Cortex of kidney (tissue), 1 donor: ENCODE data around the gene BTBD18.
A peak's percentile ranks its signal among the peaks of the same experiment; 100 is the strongest.
"Not testable (repeated sequence)": the region's sequence is repeated elsewhere in the genome, so short reads cannot be mapped to it uniquely, and the experiment has no call there.

Experiments
- DNase-seq: peaks from one replicate; lab custom pipeline; 2025; lab: John Stamatoyannopoulos, UW

BTBD18 gene

DNA sequence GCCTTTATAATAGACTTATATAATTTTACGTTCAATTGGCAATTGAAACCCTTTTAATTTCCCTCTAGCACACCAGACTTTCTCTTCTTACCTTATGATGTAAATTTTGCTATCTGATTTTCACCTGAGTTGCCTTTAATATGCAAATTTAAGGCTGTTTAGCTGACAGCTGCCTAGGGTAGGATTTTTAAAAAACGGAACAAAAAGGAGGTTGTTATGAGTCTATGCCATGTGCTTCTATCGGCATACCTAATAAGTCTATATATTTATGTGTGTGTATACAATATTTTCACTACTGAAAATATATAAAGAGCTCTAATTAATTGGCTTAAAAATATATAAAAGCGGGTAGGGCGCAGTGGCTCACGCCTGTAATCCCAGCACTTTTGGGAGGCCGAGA is 22.1 kb downstream of the BTBD18 start:
- no peak for DNase-seq

GRCh38 chr11:57728829-57729228 is 22.8 kb downstream of the BTBD18 start:
- DNase-seq = no peak

GRCh38 chr11:57727185-57727584 is 24.4 kb downstream of the BTBD18 start:
- no peak for DNase-seq

- DNase-seq = not testable (repeated sequence)
These were observed 34.9 kb downstream of the BTBD18 start for GRCh38 chr11:57716726-57717125.

GRCh38 chr11:57713835-57714234 is 37.8 kb downstream of the BTBD18 start:
- DNase-seq = no peak

DNA sequence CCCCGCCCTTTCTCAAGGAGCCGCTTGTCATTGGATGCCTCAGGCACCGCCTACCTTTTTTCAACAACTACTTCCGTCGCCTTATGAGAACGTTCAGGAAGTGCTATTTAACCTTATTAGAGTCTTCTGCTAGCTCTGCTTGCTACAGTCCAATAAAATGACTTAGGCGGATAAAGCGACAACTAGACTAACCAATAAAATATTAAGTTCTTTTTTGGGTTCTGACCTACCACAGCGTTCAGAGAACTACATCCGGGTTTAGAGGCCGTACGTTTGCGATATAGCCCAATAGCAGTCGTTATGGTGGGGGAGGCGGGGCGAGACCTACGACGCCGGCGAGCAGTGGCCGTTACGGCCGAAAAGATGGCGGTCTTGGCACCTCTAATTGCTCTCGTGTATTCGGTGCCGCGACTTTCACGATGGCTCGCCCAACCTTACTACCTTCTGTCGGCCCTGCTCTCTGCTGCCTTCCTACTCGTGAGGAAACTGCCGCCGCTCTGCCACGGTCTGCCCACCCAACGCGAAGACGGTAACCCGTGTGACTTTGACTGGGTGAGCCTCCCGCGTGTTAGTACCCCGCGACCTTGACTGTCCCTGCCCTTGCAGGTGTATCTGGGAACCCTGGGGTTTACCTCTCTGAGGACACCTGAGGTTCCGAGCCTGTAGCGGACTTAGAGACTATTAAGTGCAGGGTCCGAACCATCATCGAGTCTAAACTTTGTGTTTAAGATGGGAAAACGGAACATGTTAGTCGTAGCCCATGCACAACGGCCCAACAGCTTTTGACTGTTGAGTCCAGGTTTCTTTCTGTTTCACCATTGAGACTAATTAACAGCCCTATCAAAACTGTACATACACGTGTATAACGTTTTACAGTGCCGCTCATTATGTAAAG is 39.1 kb downstream of the BTBD18 start, which contains the start of gene TMX2:
TSS of gene TMX2 (plus strand) at position 338 of the 895 bp plus-strand sequence. CDS start at position 364, 26 bp downstream.
- no peak for DNase-seq

- DNase-seq = peak; percentile 9
These were observed 40.0 kb downstream of the BTBD18 start, which contains the start of gene MED19 for GRCh38 chr11:57711414-57712255. Gene MED19, minus strand, starts transcription at chr11:57712215. Its CDS starts 36 bp downstream, at chr11:57712179.

GRCh38 chr11:57709802-57710367 is 41.7 kb downstream of the BTBD18 start:
- no peak for DNase-seq

GRCh38 chr11:57705432-57705831 is 46.2 kb downstream of the BTBD18 start:
- not testable (repeated sequence) for DNase-seq

- no peak for DNase-seq
These were observed 46.7 kb downstream of the BTBD18 start for GRCh38 chr11:57704932-57705331.

GRCh38 chr11:57703341-57703740 is 48.3 kb downstream of the BTBD18 start:
- DNase-seq = no peak

DNA sequence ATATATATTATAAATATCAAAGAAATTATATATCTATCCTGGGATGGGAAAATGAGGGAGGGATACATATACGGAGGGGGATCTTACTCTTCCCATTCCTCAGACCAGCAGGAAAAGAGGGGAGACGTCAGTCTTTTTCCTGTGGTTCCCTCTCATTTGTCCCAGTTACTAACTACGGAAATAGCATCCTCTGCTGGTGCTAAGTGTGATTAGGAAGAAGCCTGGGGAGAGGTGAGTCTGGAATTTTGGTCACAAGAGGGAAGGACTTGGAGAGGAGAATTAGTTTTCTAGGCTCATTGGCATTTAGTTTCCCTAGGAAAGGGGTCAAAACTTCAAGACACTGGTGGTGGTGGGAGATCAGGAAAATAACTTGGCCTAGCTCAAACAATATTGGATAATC is 51.2 kb downstream of the BTBD18 start:
- no peak for DNase-seq

- no peak for DNase-seq
These were observed 51.8 kb downstream of the BTBD18 start for GRCh38 chr11:57699813-57700212.

GRCh38 chr11:57698843-57699365 is 52.7 kb downstream of the BTBD18 start:
- DNase-seq = no peak
